Measurements from ENCODE around the gene PTPRG.

DNA sequence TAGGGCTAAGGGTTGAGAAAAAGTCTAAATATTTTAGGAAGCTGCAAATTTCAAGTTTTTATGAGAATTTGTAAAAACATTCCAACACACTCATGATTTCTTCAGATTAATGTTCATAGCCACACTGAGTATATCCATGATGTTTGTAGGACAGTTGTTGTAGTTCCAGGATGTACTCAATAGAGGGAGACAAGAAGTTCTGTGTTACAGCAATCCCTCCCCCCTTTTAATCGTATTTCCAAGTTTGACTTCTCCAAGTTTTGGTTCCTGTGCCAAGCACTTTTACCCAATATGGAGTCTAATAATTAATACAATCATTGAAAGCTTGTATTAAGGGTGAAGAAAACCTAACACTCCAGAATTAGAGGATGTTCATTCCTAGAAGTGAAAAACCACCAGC lies 668.5 kb downstream of the PTPRG start:
- no peak for TF ChIP-seq ZFX (IDR thresholded peaks at IDR 0.05)
- TF ChIP-seq, protein P1, sequence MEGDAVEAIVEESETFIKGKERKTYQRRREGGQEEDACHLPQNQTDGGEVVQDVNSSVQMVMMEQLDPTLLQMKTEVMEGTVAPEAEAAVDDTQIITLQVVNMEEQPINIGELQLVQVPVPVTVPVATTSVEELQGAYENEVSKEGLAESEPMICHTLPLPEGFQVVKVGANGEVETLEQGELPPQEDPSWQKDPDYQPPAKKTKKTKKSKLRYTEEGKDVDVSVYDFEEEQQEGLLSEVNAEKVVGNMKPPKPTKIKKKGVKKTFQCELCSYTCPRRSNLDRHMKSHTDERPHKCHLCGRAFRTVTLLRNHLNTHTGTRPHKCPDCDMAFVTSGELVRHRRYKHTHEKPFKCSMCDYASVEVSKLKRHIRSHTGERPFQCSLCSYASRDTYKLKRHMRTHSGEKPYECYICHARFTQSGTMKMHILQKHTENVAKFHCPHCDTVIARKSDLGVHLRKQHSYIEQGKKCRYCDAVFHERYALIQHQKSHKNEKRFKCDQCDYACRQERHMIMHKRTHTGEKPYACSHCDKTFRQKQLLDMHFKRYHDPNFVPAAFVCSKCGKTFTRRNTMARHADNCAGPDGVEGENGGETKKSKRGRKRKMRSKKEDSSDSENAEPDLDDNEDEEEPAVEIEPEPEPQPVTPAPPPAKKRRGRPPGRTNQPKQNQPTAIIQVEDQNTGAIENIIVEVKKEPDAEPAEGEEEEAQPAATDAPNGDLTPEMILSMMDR (conservative IDR thresholded peaks at IDR 0.05): peak; percentile 63
